GM23338 (cell line): ENCODE results near the gene ZFHX3. TPM values are rescaled to one million over a fixed set of nuclear protein-coding genes. Genes with fewer than 3 reads are reported as not detected.

Source experiments
- ATAC-seq: fragments of 200-7000 bp; cut with Tn5 transposase; 3 replicates; pipeline ENCODE4 v1.9.1; 2020
- DNase-seq: peaks from one replicate; pipeline ENCODE4 v3.0.0-alpha.2; 2015; ENCODE audit warnings: low spot score
- H2AFZ ChIP-seq: fragments of 200-600 bp; sonication (generic); 2 replicates; pipeline ENCODE4 v1.8.0; 2016; ENCODE audit warnings: antibody characterized with exemption, mild to moderate bottlenecking, moderate library complexity
- H3F3A ChIP-seq: fragments of 200-600 bp; sonication (generic); replicated peaks from 2 replicates; pipeline ENCODE4 v1.8.0; 2017; ENCODE audit warnings: antibody characterized with exemption, mixed run types, low read depth
- H3K27ac ChIP-seq: fragments of 200-600 bp; sonication (generic); 2 replicates; pipeline ENCODE4 v1.6.1; 2016; ENCODE audit warnings: low read depth
- H3K27me3 ChIP-seq: fragments of 200-600 bp; sonication (generic); 2 replicates; pipeline ENCODE4 v1.8.0; 2016; ENCODE audit warnings: mild to moderate bottlenecking, mixed run types, moderate library complexity; ENCODE audit not compliant: insufficient read depth
- H3K36me3 ChIP-seq: fragments of 200-600 bp; sonication (generic); 2 replicates; pipeline ENCODE4 v1.8.0; 2016; ENCODE audit warnings: mild to moderate bottlenecking; ENCODE audit not compliant: insufficient read depth
- H3K4me1 ChIP-seq: fragments of 200-600 bp; sonication (generic); 2 replicates; pipeline ENCODE4 v1.8.0; 2016; ENCODE audit warnings: mild to moderate bottlenecking, moderate library complexity; ENCODE audit not compliant: insufficient read depth
- H3K4me2 ChIP-seq: fragments of 200-600 bp; sonication (generic); 2 replicates; pipeline ENCODE4 v1.7.1; 2017; ENCODE audit warnings: mixed run types
- H3K4me3 ChIP-seq: fragments of 200-600 bp; sonication (generic); 2 replicates; pipeline ENCODE4 v1.6.1; 2016; ENCODE audit warnings: mixed run types
- H3K79me2 ChIP-seq: fragments of 200-600 bp; sonication (generic); replicated peaks from 2 replicates; pipeline ENCODE4 v1.8.0; 2017; ENCODE audit warnings: mild to moderate bottlenecking; ENCODE audit not compliant: insufficient read depth
- H3K9me2 ChIP-seq: fragments of 200-600 bp; sonication (generic); 2 replicates; pipeline ENCODE4 v1.8.0; 2017; ENCODE audit not compliant: insufficient read depth
- H4K20me1 ChIP-seq: fragments of 200-600 bp; sonication (generic); replicated peaks from 2 replicates; pipeline ENCODE4 v1.8.0; 2017; ENCODE audit warnings: mild to moderate bottlenecking; ENCODE audit not compliant: insufficient read depth
- H3K27ac Mint-ChIP-seq: 2 replicates; pipeline ENCODE4 v1.8.0; 2020; ENCODE audit warnings: inconsistent platforms, mild to moderate bottlenecking, moderate library complexity, mixed read lengths
- H3K27me3 Mint-ChIP-seq: 3 replicates; pipeline ENCODE4 v1.8.0; 2022; ENCODE audit warnings: low read depth, mild to moderate bottlenecking, moderate library complexity, mixed read lengths, inconsistent platforms; ENCODE audit not compliant: insufficient read depth, poor library complexity
- H3K36me3 Mint-ChIP-seq: 3 replicates; pipeline ENCODE4 v1.8.0; 2021; ENCODE audit warnings: low read depth, mild to moderate bottlenecking, inconsistent platforms, moderate library complexity, mixed read lengths
- H3K4me1 Mint-ChIP-seq: 3 replicates; pipeline ENCODE4 v1.8.0; 2020; ENCODE audit warnings: mild to moderate bottlenecking, inconsistent platforms, mixed read lengths
- H3K4me3 Mint-ChIP-seq: 3 replicates; pipeline ENCODE4 v1.8.0; 2021; ENCODE audit warnings: moderate library complexity, mild to moderate bottlenecking, inconsistent platforms, mixed read lengths
- H3K9me3 Mint-ChIP-seq: 3 replicates; pipeline ENCODE4 v1.8.0; 2020; ENCODE audit warnings: moderate library complexity, mild to moderate bottlenecking, inconsistent platforms, mixed read lengths
- CTCF ChIP-seq, 2 experiments: fragments of 200-600 bp in 1 of 2; sonication (generic) in 1 of 2; conservative IDR thresholded peaks; 2 replicates each; pipeline versions ENCODE4 v1.5.1 to v1.6.1; 2016 to 2017; ENCODE audit warnings: antibody characterized with exemption in 2 of 2, low read depth in 2 of 2, mild to moderate bottlenecking in 2 of 2, moderate library complexity in 1 of 2
- POLR2AphosphoS5 ChIP-seq: IDR thresholded peaks from 2 replicates; pipeline ENCODE4 v1.6.1; 2016; ENCODE audit warnings: antibody characterized with exemption, low read depth
- REST ChIP-seq: IDR thresholded peaks from one replicate; pipeline ENCODE4 v1.6.1; 2018; ENCODE audit warnings: antibody characterized with exemption; ENCODE audit not compliant: unreplicated experiment
- ZNF114 ChIP-seq: fragments of 250-450 bp; sonication (Bioruptor Pico); IDR thresholded peaks from 2 replicates; pipeline ENCODE4 v1.5.0; 2020; ENCODE audit warnings: mild to moderate bottlenecking, moderate library complexity
- ZNF331 ChIP-seq: fragments of 250-450 bp; sonication (Bioruptor Pico); IDR thresholded peaks from 2 replicates; pipeline ENCODE4 v1.5.0; 2020; ENCODE audit warnings: low read depth, mild to moderate bottlenecking, moderate library complexity
- ZNF462 ChIP-seq: fragments of 250-450 bp; sonication (Bioruptor Pico); IDR thresholded peaks from 2 replicates; pipeline ENCODE4 v1.5.0; 2020; ENCODE audit warnings: mild to moderate bottlenecking, moderate library complexity
- polyA plus RNA-seq: library from polyadenylated mRNA; unstranded; fragments of >200 nt; fragmentation: Nextera tagmentation; extraction: Ambion mirVana; gene quantifications from 2 replicates; pipeline ENCODE4 v1.2.1, GENCODE V29; 2016
- total RNA-seq: library from RNA; depleted of rRNA; stranded (reverse); fragments of >200 nt; shearing (Covaris generic); gene quantifications from 2 replicates; pipeline ENCODE4 v1.2.3, GENCODE V29; 2014

Gene ZFHX3
- total and polyA plus RNA-seq, 2 experiments from 2014 or later, result 1.0 to 1.5 TPM

GRCh38 chr16:72818236-72818845 is 229.6 kb downstream of the ZFHX3 start:
- H3K27ac Mint-ChIP-seq, result no peak overlapping the region
- Histone ChIP-seq H4K20me1 (no peaks in the 10 kb centered on the region; the same call in 1 of the 2 replicates), H3F3A (no peaks in the 10 kb centered on the region), H2AFZ (no peak overlapping the region), H3K4me1 (no peaks in the 10 kb centered on the region), H3K9me2 (no peaks in the 10 kb centered on the region), H3K36me3 (no peaks in the 10 kb centered on the region), H3K27me3 (no peaks in the 10 kb centered on the region), H3K4me3 (no peak overlapping the region), H3K27ac (no peak overlapping the region), H3K4me2 (no peak overlapping the region), H3K79me2 (no peaks in the 10 kb centered on the region)
- H3K4me1 Mint-ChIP-seq, result peaks cover 2% of the 10 kb centered on the region; the same call in 2 of the 3 replicates
- no peaks in the 10 kb centered on the region for H3K27me3 Mint-ChIP-seq
- ATAC-seq (peak; percentile 41), DNase-seq (peak; percentile 67)
- no peak overlapping the region for H3K4me3 Mint-ChIP-seq
- H3K9me3 Mint-ChIP-seq, result no peaks in the 10 kb centered on the region
- no peaks in the 10 kb centered on the region for H3K36me3 Mint-ChIP-seq
- peak; percentile 67 to 70 for TF ChIP-seq CTCF (conservative IDR thresholded peaks at IDR 0.05; ENCODE audit: low read depth in 2 of 2)
- no peak for TF ChIP-seq POLR2AphosphoS5
- no peak for TF ChIP-seq ZNF331 (CRISPR knock-in tag)
- TF ChIP-seq REST, result no peak
- no peak for TF ChIP-seq ZNF114 (CRISPR knock-in tag)

GRCh38 chr16:72815348-72816318 is 232.3 kb downstream of the ZFHX3 start:
- peaks cover 2% of the 10 kb centered on the region; the same call in 2 of the 3 replicates for H3K4me1 Mint-ChIP-seq
- no peaks in the 10 kb centered on the region for H3K36me3 ChIP-seq
- H3K27ac ChIP-seq, result no peak overlapping the region
- DNase-seq (no peak), ATAC-seq (no peak)
- no peak overlapping the region for H2AFZ ChIP-seq
- H3K27me3 ChIP-seq, result no peaks in the 10 kb centered on the region
- H3K4me3 Mint-ChIP-seq, result no peak overlapping the region
- H3K36me3 Mint-ChIP-seq, result no peaks in the 10 kb centered on the region
- H3K4me1 ChIP-seq, result no peaks in the 10 kb centered on the region
- H4K20me1 ChIP-seq, result no peaks in the 10 kb centered on the region; the same call in 1 of the 2 replicates
- no peaks in the 10 kb centered on the region for H3K79me2 ChIP-seq
- H3K4me2 ChIP-seq, result no peak overlapping the region
- no peaks in the 10 kb centered on the region for H3F3A ChIP-seq
- no peak overlapping the region for H3K27ac Mint-ChIP-seq
- no peaks in the 10 kb centered on the region for H3K9me3 Mint-ChIP-seq
- no peaks in the 10 kb centered on the region for H3K9me2 ChIP-seq
- H3K27me3 Mint-ChIP-seq, result no peaks in the 10 kb centered on the region
- no peak overlapping the region for H3K4me3 ChIP-seq
- no peak for TF ChIP-seq ZNF462
